ENCODE measurements around the gene NRAS.

GRCh38 chr1:114718661-114719423, 2.3 kb upstream of the NRAS start:
- TF ChIP-seq CTCF (IDR thresholded peaks at IDR 0.05) (no peak), POLR2A (IDR thresholded peaks at IDR 0.05) (no peak), POLR2AphosphoS5 (IDR thresholded peaks at IDR 0.05) (no peak)
